Endothelial cell of umbilical vein (primary cell): ENCODE results near the gene FICD.

Experiments used
- EZH2 ChIP-seq: IDR thresholded peaks from 2 replicates; pipeline ENCODE4 v1.6.1; 2012; ENCODE audit warnings: borderline replicate concordance, low read depth, mild to moderate bottlenecking, moderate library complexity, low read length, inconsistent platforms; ENCODE audit not compliant: severe bottlenecking
- FOS ChIP-seq: IDR thresholded peaks from 2 replicates; pipeline ENCODE4 v1.6.1; 2011; ENCODE audit warnings: mild to moderate bottlenecking, low read length, moderate library complexity, borderline replicate concordance; ENCODE audit not compliant: insufficient read depth
- POLR2A ChIP-seq: IDR thresholded peaks from 2 replicates; pipeline ENCODE4 v1.6.1; 2012; ENCODE audit warnings: low read depth, mild to moderate bottlenecking, control low read depth, low read length
- TF ChIP-seq, protein P1 (sequence below), 2 donors: IDR thresholded peaks; 1 replicate in 1 of 2; 2 replicates in 1 of 2; pipeline ENCODE4 v1.5.1; 2011; ENCODE audit warnings: low read length in 2 of 2, mild to moderate bottlenecking in 2 of 2, moderate library complexity in 2 of 2, control low read depth in 1 of 2, inconsistent platforms in 1 of 2, low read depth in 1 of 2; ENCODE audit not compliant: insufficient read depth in 1 of 2; ENCODE audit errors: extremely low read depth in 1 of 2

DNA sequence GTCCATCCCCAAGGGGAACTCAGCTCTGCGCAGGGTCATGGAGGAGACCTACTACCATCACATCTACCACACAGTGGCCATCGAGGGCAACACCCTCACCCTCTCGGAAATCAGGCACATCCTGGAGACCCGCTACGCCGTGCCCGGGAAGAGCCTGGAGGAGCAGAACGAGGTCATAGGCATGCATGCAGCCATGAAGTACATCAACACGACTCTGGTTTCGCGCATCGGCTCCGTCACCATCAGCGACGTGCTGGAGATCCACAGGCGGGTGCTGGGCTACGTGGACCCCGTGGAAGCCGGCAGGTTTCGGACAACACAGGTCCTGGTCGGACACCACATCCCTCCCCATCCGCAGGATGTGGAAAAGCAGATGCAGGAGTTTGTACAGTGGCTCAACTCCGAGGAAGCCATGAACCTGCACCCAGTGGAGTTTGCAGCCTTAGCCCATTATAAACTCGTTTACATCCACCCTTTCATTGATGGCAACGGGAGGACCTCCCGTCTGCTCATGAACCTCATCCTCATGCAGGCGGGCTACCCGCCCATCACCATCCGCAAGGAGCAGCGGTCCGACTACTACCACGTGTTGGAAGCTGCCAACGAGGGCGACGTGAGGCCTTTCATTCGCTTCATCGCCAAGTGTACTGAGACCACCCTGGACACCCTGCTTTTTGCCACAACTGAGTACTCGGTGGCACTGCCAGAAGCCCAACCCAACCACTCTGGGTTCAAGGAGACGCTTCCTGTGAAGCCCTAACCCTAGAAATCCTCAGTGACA, 3.8 kb downstream of the FICD start:
- TF ChIP-seq FOS = no peak
- TF ChIP-seq, protein P1, sequence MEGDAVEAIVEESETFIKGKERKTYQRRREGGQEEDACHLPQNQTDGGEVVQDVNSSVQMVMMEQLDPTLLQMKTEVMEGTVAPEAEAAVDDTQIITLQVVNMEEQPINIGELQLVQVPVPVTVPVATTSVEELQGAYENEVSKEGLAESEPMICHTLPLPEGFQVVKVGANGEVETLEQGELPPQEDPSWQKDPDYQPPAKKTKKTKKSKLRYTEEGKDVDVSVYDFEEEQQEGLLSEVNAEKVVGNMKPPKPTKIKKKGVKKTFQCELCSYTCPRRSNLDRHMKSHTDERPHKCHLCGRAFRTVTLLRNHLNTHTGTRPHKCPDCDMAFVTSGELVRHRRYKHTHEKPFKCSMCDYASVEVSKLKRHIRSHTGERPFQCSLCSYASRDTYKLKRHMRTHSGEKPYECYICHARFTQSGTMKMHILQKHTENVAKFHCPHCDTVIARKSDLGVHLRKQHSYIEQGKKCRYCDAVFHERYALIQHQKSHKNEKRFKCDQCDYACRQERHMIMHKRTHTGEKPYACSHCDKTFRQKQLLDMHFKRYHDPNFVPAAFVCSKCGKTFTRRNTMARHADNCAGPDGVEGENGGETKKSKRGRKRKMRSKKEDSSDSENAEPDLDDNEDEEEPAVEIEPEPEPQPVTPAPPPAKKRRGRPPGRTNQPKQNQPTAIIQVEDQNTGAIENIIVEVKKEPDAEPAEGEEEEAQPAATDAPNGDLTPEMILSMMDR (IDR thresholded peaks at IDR 0.05; ENCODE audit: extremely low read depth in 1 of 2, insufficient read depth in 1 of 2, low read depth in 1 of 2, low read length in 2 of 2) = no peak
- no peak for TF ChIP-seq EZH2
- TF ChIP-seq POLR2A = no peak
